Fibroblast of lung (primary cell): ENCODE measurements around the gene CFAP61.

Experiments
- CTCF ChIP-seq, 2 donors: IDR thresholded peaks in 1 of 2; conservative IDR thresholded peaks in 1 of 2; 1 replicate in 1 of 2; 2 replicates in 1 of 2; pipeline ENCODE4 v1.5.1; 2011 to 2012; ENCODE audit warnings: low read length in 2 of 2, control low read depth in 1 of 2, inconsistent platforms in 1 of 2, low read depth in 1 of 2, mild to moderate bottlenecking in 1 of 2
- EZH2 ChIP-seq: IDR thresholded peaks from 2 replicates; pipeline ENCODE4 v1.5.1; 2012; ENCODE audit warnings: low read length, control low read depth, mild to moderate bottlenecking; ENCODE audit errors: missing control alignments

DNA sequence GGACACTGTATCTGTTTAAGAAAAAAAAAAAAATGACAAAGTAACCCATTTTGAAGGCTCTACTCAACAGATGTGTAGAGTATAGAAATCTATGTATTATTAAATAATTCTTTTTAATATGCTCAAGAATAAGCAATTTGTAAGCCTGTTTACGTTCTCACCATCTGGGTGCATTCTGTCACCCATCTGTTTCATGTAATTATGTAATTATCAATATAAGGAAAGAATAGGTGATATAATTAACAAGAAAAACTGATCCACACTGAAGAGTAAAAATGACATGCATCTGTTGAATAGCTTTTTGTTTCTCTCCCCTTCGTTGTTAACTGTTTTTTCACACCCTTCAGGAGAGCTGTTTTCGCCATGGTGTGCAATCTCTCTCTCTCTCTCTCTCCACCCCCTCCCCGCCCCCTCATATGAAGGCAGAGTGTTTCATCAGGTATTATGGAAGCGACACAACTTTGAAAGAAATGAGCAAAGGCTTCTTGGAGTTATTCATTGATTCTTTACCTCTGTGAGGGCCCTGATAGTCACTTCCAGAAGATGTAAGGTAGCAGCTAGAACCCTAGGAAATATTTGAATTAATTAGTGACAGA is 161.3 kb downstream of the CFAP61 start:
- TF ChIP-seq CTCF (conservative IDR thresholded peaks at IDR 0.05 in 1 of 2, IDR thresholded peaks at IDR 0.05 in 1 of 2; ENCODE audit: low read depth in 1 of 2, low read length in 2 of 2), result no peak
- TF ChIP-seq EZH2, result no peak
